GM21526 (cell line): ENCODE data around the gene PLCB3.
A peak's percentile ranks its signal among the peaks of the same experiment; 100 is the strongest.

Experiments used
- ATAC-seq: cut with Tn5 transposase; IDR thresholded peaks from one replicate; pipeline ENCODE4 v1.9.1; 2021; ENCODE audit warnings: moderate library complexity; ENCODE audit not compliant: unreplicated experiment, low FRiP score

The PLCB3 gene

DNA sequence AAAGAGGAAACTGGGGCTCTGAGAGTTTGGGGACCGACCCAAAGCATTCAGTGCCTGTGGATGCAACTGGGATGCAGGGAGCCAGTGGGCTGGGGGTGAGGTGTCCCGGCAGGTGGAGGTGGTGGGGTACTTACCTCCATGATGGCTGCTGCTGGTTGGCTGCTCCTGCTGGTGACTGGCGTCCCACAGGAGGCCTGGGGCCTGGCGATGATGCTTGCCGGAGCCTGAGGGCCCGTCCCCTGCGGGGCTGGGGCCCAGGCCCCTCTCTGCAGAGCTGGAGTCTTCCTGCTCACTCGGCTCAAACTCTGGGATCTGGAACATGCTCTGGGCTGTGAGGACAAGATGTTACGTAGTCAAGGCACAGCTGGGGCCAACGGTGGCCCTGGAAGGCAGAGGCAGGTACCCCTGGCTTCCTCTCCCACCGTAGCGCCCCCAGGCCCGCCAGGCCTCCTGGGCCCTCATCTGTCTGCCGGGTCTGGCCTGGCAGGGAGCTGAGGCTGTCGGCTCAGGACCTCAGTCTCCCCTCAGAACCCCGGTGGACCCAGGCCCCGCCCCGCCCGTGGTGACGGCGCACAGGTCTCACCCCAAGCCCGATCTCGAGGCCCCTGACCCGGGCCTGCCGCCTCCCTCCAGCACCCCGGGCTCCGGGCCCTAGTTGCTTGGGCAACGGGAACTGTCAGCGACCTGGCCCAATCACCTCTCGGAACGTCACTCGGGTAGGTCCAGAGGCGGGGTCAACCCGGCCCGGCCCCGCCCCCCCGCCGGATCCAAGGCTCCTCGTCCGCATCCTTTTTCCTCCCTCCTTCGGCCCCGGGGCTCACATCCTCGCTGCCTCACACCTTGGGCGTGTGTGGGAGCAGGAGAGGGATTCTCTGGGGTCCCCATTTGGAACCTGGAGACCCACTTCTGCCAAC lies 33.0 kb downstream of the PLCB3 start, which contains the start of gene BAD:
TSS of gene BAD (minus strand) at position 618 of the 914 bp plus-strand sequence. CDS start at position 321, 297 bp downstream.
- peak; percentile 69 for ATAC-seq

DNA sequence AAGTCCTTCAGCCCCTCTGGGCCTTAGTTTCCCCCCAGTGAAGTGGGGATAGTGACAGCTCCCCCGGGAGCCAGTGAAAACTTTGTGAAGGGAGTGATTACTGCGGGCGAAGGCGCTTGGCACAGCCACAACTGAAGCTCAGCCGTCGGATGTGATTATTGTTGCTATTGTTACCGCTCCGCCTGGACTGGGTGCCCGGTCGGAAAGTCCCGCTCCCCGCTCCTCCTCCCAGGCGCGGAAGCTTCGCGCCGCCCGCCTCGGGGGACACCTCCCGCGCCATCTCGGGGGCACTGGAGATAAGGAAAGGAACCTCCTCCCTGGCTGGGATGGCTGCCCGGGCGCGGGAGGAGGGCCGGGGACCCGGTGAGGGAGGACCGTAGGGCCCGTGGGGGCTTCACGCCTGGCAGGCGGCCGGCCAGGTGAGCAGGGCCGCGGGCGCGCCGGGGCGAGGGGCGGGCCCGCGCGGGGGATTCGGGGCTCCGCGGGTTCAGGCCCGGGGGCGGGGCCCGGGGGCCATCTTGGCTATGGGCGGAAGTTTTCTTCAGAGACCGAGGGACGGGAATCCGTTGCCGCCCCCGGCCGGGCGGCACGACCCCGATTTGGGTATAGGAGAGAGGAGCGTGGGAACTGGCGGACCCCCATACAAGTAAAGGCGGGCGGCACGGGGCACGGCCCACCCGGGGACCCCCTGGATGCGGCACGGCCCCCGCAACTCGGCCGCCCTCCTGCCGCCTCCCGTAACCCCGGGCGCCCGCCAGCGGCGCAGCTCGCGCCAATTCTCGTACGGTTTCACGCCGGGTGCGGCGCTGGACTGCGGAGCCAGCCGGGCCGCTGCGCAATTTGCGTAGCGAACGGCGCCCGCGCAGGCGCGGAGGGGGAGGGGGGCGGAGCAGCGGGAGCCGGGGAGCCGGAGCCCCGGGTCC lies 33.9 kb downstream of the PLCB3 start, which contains the start of gene GPR137:
TSS of gene GPR137 (plus strand) at position 887 of the 923 bp plus-strand sequence. CDS start 677 bp downstream, outside the sequence.
- ATAC-seq: peak; percentile 44

DNA sequence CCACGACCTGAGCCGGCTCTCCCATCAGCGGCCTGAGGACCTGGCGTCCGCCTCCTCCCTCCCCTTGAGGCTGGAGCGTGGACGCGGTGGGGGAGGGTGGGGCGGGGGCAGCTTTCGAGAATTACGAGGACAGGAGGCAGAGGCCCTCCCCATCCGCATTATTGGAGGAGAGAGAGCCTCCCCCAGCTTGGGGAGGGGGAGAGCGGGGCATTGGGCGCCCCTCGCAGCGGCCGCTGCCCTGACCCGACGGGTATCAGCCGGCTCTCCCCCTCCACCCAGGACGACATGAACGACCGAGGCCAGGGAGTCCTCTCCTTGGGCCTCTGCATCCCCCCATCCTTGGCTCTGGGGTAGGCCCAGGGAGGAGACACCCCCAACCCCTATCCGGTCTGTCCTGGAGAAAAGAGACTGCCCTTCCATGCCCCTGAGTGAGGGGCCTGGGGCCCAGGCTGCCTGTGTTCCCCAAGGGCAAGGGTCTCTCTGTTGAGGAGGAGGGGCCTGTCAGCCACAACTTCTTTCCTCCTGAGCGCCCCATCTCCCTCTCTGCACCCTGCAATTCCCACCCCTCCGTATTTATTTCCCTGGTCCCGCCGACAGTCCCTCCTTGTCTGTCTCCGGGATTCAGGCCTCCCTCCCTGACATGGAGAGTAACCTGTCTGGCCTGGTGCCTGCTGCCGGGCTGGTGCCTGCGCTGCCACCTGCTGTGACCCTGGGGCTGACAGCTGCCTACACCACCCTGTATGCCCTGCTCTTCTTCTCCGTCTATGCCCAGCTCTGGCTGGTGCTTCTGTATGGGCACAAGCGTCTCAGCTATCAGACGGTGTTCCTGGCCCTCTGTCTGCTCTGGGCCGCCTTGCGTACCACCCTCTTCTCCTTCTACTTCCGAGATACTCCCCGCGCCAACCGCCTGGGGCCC lies 34.8 kb downstream of the PLCB3 start:
- no peak for ATAC-seq

DNA sequence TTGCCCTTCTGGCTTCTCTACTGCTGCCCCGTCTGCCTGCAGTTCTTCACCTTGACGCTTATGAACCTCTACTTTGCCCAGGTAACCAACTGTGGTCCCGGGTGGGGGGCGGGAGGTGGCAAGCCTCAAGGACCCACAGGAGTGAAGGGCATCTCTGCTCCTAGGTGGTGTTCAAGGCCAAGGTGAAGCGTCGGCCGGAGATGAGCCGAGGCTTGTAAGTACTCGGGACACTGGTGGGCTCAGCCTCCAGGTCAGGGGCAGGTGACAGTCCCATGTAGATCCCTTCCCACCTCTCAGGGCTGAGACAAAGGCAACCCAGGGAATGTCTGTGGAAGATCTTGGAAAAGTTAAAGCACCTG lies 35.5 kb downstream of the PLCB3 start:
- no peak for ATAC-seq

DNA sequence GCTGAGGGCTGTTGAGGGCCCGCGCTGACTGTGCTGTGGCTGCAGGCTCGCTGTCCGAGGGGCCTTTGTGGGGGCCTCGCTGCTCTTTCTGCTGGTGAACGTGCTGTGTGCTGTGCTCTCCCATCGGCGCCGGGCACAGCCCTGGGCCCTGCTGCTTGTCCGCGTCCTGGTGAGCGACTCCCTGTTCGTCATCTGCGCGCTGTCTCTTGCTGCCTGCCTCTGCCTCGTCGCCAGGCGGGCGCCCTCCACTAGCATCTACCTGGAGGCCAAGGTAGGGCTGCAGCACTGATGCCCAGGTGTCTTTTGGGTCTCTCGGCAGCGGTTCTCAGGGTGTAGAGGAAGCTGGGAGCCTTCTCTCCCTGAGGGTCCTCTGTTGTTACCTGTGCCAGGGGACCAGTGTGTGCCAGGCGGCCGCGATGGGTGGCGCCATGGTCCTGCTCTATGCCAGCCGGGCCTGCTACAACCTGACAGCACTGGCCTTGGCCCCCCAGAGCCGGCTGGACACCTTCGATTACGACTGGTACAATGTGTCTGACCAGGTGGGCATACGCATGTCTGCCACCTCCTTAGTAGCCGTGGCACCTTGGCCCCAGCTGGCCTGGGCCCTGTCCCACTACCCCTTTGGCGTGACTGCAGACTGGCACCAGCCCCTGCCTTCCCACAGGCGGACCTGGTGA lies 36.5 kb downstream of the PLCB3 start:
- no peak for ATAC-seq

DNA sequence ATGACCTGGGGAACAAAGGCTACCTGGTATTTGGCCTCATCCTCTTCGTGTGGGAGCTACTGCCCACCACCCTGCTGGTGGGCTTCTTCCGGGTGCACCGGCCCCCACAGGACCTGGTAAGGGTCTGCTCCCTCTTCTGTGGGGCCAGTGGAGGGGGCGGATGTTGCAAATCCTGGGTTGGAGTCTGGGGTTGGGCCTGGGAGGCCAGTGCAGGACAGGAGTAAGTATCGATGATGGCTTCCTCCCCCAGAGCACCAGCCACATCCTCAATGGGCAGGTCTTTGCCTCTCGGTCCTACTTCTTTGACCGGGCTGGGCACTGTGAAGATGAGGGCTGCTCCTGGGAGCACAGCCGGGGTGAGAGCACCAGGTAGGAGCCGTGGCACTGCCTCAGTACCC lies 37.0 kb downstream of the PLCB3 start:
- ATAC-seq: no peak

DNA sequence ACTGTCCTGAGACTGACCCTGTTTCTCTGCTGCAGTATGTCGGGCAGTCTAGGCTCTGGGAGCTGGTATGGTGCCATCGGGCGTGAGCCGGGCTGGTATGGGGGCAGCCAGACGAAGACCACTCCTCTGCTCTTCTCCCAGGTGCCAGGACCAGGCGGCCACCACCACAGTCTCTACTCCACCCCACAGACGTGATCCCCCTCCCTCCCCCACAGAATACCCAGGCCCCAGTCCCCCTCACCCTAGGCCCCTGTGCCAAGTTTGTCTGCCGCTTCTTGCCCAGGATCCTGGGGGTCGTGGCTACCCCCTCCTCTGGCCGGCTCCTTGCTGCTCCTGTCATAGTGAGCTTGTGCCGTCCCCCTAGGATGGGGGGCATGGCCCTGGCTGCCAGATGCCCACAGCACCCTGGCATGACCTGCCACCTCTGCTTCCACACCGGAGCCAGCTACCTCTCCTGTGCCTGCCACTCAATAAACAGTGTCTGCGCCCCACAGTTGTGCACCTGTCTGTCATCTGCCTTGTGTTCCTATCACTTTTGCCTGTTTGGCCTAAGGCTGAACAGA lies 37.8 kb downstream of the PLCB3 start:
- no peak for ATAC-seq

DNA sequence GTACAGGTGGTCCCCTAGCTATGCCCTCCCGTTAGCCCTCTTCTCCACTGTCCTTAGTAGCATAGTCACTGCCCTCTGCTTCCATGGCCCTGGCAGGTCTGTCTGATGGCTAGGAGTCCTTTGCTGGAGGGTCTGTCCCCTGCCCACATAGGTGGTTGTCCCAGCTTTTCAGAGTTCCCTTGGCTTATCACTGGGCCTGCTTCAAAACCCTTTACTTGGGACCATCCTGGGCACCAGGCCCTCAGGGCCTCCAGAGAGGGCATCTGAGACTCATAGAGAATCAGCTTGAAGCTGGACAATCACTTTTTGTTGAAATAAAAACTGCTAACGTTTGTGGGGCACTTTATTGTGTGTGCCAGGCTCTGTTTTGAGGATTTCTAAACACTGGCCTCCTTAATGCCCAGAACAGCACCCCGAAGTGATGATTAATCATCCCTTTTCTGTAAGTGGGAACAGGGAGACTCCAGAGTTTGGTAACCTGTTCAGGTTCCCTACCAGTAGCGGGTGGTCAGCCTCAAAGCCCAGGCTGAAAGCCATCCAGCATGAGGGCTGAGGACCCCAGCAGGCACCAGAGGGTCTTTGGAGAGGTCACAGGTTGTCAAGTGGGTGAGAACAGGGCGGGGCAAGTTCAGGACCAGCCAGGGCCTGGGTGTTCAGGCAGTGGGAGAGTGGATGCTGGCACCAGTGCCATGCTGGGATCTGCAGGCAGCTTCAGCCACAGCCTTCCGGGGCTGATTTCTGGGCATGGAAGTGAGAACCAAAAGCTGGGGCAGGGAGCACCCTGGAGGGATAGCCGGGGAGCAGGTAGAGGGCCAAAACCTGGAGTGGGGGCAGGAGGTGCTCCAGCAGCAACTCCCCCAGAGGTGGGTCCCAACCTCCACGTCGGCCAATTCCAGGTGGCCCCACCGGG lies 39.3 kb downstream of the PLCB3 start:
- no peak for ATAC-seq

DNA sequence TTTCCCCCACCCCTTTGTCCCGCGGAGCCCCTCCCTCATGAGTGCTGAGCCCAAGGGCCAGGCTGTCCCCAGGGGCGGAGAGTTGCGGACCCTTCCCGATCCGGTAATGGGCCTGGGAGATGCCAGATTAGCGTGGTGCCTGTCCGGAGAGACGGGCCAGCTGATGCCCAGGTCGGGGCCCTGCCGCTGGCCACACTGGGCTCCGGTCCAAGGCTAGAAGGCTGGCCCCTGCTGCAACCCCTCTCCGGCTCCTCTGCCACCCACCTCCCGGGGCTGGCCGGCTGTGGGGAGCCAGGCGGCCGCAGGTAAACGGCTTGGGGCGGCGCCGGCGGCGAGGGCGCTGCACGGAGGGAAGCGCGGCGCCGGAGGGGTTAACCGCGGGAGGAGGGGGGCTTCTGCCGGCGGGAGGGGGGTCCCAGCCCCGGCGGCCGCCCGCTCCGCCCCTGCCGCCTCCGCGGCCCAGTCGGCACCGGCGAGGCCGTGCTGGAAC lies 40.0 kb downstream of the PLCB3 start, which contains the start of gene KCNK4:
TSS of gene KCNK4 (plus strand) at position 41 of the 490 bp plus-strand sequence. CDS start 1,717 bp downstream, outside the sequence.
- no peak for ATAC-seq

DNA sequence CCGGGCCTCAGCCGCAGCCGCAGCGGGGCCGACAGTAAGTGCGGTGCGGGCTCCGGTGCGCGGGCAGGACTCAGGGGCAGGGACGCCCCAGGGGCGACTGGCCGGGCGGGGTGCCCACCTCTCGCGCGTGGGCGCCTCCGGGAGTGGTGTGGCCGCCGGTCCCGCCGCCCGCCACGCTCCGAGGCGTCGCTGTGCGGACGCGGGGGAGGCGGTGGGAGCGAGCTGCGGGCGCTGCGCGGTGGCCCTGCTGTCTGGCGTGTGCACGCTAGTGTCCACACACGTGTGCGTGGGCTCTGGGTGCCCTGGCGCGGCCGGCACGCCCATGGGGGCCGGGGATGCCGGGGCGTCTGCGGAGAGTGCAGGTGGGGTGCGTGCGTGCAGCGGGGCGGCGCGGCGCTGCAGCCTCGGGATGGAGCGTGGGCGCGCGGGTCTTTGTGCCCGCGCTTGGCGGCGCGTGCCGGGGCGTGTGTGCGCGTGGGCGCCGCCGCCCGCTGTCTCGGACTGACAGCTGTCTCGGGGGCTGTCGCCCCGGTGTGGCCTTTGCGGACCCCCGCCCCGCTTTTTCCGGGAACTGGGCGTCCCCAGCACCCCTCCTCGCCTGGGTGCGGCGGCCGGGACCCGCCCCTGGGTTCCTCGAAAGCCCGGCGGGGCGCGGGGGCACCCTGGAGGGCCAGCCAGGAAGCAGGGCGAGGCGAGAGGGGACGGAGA lies 40.6 kb downstream of the PLCB3 start:
- no peak for ATAC-seq

DNA sequence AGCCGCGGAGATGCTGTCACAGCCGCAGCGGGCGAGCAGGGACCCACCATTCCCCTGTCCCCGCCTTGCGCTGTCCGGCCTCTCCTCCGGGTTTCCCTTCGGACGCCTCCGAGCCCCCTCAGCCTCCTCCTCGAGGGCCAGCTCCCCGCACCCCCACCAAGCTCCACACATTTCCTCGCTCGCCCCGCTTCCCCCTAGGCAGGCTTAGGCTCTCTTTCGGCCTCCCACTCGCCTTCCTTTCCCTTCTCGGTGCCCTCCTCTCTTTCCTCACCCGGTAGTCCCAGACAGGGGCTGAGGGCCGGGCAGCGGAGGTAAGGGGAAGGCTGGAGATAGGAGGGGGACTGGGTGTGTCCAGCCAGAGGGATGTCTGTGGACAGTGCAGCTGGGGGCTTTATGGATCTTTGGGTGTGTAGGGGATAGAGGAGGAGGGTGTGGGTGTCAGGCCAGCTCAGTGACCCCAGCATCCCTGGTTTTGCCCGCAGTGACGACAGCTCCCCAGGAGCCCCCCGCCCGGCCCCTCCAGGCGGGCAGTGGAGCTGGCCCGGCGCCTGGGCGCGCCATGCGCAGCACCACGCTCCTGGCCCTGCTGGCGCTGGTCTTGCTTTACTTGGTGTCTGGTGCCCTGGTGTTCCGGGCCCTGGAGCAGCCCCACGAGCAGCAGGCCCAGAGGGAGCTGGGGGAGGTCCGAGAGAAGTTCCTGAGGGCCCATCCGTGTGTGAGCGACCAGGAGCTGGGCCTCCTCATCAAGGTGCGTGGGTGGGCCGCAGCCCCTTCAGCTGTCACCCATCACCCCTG lies 41.3 kb downstream of the PLCB3 start:
- ATAC-seq: no peak

DNA sequence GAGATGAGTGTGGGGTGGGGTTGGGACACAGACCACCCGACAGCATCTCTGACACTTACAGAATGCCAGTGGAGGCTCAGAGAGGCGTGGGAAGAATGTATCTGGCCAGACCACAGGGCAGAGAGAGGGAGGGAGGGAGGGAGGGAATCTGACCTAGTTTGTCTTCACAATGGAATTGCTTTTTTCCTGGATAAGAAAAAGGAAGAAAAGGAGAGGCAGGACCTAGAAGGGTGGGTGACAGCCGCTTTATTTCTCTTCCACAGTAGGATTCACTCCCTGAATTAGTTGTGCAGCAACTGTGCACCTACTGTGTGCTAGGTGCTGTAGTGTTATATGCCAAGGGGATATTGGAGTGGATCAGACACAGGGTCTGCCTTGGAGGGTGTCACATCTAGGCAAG lies 43.4 kb downstream of the PLCB3 start:
- ATAC-seq: no peak

DNA sequence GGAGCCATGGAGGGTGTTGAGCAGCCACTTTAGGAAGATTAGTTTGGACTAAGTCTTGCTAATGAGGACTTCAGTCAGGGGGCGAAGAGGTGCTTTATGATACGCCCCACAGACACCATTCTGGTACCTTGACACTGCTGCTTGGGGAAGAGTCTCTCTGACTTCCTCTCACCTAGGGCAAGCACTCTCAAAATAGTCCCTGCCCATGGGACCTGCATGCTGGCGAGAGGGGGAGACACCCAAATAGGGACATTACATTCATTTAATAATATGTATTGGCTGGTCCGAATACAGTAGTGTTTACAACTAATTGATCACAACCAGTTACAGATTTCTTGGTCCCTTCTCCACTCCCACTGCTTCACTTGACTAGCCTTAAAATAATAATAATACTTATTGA lies 44.4 kb downstream of the PLCB3 start:
- ATAC-seq: no peak

DNA sequence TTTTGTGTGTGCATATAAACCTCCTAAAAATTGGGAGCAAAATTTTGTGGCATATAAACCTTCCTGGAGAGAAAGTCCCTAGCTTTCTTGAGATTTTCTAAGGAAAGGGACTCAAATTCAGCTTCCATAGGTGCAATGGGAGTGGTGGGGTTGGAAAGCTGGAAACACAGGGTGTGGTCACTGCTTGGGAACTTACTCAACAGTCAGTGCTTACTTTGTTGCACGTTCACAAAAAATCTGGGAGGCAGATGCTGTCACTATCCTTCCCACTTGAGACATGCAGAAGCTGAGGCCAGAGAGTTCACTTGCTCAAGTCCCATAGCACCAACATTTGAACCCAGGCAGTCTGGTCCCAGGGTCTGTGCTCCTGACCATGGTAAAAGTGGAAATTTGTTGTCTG lies 44.9 kb downstream of the PLCB3 start:
- ATAC-seq: no peak

DNA sequence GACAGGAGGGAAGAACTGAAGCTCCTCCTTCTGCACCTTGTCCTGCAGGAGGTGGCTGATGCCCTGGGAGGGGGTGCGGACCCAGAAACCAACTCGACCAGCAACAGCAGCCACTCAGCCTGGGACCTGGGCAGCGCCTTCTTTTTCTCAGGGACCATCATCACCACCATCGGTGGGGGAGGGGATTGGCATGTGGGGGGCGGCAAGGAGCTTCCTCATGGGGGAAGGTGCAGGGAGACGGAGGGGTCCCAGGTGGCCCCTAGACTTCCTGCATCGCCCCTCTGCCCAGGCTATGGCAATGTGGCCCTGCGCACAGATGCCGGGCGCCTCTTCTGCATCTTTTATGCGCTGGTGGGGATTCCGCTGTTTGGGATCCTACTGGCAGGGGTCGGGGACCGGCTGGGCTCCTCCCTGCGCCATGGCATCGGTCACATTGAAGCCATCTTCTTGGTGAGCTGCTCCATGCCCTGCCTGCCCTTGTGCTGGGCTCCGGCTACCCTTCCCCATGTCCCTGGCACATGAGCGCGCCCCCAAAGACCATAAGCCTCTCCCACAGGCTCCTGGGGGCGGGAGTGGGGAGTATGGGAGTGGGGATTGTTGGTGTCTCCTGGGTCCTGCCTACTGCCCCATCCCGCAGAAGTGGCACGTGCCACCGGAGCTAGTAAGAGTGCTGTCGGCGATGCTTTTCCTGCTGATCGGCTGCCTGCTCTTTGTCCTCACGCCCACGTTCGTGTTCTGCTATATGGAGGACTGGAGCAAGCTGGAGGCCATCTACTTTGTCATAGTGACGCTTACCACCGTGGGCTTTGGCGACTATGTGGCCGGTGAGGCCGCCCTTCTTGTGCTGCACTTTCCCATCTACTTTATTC lies 45.7 kb downstream of the PLCB3 start:
- no peak for ATAC-seq
